GM18508 (cell line): ENCODE results near the gene DMGDH.
"Not testable (repeated sequence)": the region's sequence is repeated elsewhere in the genome, so short reads cannot be mapped to it uniquely, and the experiment has no call there.

Source experiments
- ATAC-seq: cut with Tn5 transposase; IDR thresholded peaks from one replicate; pipeline ENCODE4 v1.9.1; 2021; ENCODE audit warnings: moderate number of reproducible peaks; ENCODE audit not compliant: insufficient read depth, unreplicated experiment

The DMGDH gene

GRCh38 chr5:78983194-78983593 lies 86.3 kb downstream of the DMGDH start:
- ATAC-seq, result not testable (repeated sequence)

- ATAC-seq, result no peak
Measured at GRCh38 chr5:78979909-78980308, 89.6 kb downstream of the DMGDH start.

GRCh38 chr5:78979117-78979742 lies 90.2 kb downstream of the DMGDH start:
- ATAC-seq, result no peak

DNA sequence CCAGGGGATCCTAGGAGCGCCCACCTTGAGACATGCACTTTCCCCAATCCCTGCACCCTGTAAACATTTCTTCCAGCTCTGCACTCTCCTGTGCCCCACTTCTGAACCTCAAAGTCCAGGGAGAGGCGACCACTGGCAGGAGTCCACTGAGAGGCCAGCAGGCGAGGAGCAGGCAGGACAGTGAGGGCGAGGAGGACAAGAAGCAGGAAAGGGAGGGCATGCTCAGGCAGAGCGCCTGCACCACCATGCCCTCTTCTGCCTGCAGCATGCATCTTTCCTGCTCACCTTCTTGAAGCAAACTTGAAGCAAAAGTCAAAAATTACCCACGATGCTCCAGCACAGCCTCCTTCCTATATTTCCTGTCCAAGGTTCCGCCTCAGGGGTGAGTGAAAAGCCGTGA lies 94.4 kb downstream of the DMGDH start:
- no peak for ATAC-seq

DNA sequence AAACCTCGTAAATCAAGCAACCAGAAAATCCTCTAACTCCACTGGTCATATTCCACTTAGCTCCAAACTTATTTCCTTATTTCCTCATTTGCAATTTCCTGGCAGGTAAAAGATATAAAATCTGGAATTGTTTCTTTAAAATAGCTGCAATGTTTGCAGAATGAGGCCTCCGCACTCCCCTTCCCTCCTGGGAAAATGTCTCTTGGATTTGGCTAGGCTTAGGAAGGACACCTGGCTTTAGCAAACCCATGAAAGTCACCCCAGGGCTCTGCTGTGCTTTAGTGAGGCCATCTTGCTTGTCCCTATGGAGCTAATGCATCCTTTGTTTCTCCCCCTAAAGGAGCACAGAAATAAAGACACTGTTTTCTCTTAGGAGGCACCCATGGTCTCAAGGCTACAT lies 94.9 kb downstream of the DMGDH start:
- ATAC-seq, result no peak

DNA sequence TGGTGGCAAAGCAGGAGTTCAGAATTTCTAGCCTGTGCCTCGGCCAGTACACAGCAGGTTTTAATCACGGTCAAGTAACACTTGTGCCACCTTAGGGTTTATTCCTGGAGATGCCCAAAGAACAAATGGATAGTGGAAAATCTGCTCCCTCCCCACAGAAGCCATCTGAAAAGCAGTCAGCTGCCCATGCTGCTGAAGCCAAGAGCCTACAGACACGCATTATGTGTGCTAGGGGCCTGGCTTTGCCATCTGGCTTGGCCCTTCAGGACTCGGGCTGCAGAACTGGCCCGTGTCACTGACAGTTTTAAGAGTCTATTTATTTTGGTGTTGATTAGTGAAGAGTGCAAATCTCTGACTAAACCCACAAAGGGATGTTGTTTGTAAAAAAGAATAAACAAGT lies 95.5 kb downstream of the DMGDH start:
- no peak for ATAC-seq

GRCh38 chr5:78972654-78973428 lies 96.6 kb downstream of the DMGDH start:
- ATAC-seq, result no peak

DNA sequence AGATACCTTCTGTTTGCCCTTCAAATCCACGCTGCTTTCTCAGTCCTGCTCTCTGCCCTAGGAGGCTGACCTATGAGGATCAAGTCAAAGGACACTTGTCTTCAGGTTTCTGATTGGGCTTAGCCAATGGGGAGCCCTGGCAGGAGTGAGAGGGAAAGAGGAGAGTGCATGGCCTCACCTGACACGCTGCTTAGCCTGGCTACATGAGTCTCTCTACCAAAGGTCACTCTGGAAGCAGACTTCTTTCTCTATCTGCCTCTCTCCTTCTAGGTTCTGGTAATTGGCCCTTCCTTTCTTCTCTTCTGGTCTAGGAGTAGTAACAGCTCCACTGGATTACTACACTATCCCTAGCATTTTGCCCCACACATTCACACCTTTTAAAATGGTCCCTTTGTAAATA lies 97.5 kb downstream of the DMGDH start:
- ATAC-seq, result no peak

DNA sequence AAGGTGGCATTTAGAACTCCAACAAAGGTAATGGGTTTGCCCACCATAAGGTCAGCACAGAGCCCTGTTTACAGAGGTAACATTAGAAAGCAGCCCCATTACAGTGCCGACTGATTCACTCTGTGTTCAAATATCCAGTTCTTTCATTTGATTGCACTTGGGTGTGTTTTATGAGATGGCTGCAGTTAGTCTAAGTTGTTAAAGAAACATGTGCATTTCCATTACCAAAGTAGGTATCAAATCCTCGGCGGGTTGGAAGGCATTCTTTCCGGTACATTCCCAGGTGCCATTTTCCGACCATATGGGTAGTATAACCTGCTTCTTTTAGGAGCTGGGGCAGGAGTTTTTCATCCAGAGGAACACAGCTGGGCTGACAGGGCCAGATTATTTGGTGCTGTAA lies 100.7 kb downstream of the DMGDH start:
- ATAC-seq, result no peak

- ATAC-seq, result no peak
Measured at GRCh38 chr5:78964889-78965288, 104.6 kb downstream of the DMGDH start.

DNA sequence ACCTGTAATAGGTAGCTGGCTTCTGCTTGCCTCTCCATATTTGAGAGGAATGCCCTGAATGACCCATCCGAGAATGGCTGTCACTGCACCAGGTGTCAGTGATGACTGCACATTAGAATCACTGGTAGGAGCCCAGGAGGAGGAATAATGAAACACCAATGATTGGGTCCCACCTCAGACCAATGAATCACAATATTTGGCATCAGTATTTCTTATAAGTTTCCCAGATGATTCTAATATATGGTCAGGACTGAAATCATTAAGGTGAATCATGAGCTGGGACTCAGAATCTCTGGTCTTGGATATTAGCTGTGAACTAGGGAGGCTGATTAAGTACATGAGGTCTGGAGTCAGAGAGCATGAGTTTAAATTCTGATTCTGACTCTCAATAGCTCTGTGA lies 107.7 kb downstream of the DMGDH start:
- no peak for ATAC-seq

DNA sequence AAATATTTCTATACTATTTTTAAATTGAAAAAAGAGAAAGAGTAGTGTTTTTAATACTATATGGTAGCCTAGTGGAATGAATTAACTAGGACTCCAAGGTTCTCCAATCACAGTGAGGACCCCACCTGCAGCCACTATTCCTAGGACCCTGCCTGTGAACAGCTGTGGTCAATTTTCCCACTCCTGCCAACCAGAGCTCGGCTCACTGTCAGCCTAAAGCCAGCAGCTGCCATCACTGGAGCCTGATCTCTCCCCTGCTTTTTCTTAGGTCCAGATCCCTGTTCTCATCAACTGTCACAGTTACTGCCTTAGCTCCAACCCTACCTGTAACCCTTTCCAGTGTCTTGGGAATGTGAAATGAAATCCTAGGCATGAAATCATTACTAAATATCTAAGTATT lies 109.7 kb downstream of the DMGDH start:
- ATAC-seq, result no peak

- ATAC-seq, result no peak
Measured at GRCh38 chr5:78958672-78959445, 110.6 kb downstream of the DMGDH start.

DNA sequence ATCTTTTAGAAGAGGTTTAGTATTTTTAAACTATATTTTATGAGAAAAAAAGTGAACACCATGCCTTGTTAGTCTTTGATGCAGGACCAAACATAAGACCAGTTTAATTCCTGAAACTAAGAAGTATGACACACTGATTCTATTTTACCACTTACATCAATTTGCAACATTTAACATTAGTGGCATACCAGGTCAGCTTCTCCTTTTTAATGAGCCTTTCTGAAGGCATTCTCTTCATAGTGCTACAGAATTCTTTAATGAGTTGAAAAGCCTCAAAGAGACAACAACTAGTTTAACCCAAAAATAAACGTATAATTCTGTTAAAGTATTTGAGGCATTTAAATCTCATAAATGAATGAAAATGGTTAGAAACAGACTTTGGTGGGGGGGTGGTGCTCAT lies 112.6 kb downstream of the DMGDH start:
- ATAC-seq, result no peak

DNA sequence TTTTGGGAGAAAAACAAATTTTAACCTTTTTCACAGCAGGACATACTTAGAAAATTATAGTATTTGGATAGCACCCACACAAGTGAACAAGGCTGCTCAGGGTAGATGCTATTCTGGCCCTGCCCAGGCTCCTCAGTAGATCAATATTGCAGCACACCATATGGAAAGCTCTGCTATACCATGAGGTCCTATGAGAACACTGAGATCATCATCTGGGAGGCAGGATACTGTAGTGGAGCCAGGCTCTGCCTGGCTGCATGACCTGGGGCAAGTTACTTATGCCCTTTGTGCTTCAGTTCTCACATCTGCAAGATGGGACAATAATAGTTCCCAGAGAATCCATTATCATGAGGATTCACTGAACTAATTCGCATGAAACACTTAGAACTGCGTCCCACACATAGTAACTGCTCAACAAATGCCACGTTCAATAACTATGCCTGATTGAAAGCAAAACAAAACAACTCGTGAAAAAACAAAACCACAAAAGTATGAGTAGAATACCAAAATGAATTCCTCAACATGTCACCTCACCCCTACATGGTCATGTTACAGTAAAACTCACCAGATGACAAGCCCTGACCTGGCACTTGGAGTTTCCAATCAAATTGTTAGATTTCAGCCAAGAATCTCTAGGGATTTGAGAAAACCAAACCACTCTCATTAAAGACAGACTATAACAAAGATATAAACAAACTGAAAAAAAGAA lies 116.2 kb downstream of the DMGDH start:
- no peak for ATAC-seq
